ENCODE measurements around the gene ZNF367. TPM values are rescaled to one million over a fixed set of nuclear protein-coding genes. Genes with fewer than 3 reads are reported as not detected.

The ZNF367 gene
- total RNA-seq, 4 donors from 2014 or later, result 1.9 to 7.0 (median 3.0) TPM

DNA sequence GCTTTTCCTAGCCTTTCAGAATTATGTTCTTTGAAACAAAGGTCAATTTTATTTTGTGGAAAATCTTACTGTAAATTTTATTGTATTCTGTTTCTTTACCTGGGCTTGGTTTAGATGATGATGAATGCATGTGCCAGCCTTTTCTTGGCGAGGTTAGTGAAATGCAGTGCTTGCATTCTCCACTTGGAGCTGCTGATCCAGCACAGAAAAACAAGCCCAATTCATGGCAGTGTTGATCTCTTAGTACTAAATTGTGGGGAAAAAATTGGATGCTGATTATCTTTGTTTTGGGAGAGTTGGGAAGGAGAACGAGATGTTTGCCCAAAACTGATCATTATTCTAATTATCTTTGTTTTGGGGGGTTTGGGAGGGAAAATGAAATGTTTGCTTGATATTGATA is 35.5 kb upstream of the ZNF367 start:
- no peaks in the 10 kb centered on the region for H3K27me3 ChIP-seq
- no peak for TF ChIP-seq POLR2A (IDR thresholded peaks at IDR 0.05)
- TF ChIP-seq CTCF (IDR thresholded peaks at IDR 0.05), result peak; percentile 21 to 50
- TF ChIP-seq EP300 (IDR thresholded peaks at IDR 0.05), result no peak
- 19% methylated on average over 2 of the region's 2 CpGs for WGBS
- no peaks in the 10 kb centered on the region for H3K36me3 ChIP-seq
- H3K4me1 ChIP-seq, result peaks cover 20% of the 10 kb centered on the region
- H3K4me3 ChIP-seq, result no peak overlapping the region
- no peak overlapping the region for H3K27ac ChIP-seq
- no peaks in the 10 kb centered on the region for H3K9me3 ChIP-seq
- DNase-seq (ENCODE audit: low spot score in 2 of 2), result no peak

GRCh38 chr9:96450613-96451528 is 32.7 kb upstream of the ZNF367 start:
- 1% methylated on average over 53 of the region's 63 CpGs for WGBS
- peak; percentile 72 to 82 for DNase-seq (ENCODE audit: low spot score in 2 of 2)
- TF ChIP-seq CTCF (IDR thresholded peaks at IDR 0.05) (no peak), POLR2A (IDR thresholded peaks at IDR 0.05) (no peak), EP300 (IDR thresholded peaks at IDR 0.05) (no peak), POLR2AphosphoS5 (IDR thresholded peaks at IDR 0.05) (no peak)
- H3K27ac ChIP-seq, result peak overlapping the region; percentile 86
- H3K4me3 ChIP-seq, result peak overlapping the region; percentile 92
- no peaks in the 10 kb centered on the region for H3K27me3 ChIP-seq
- no peaks in the 10 kb centered on the region for H3K9me3 ChIP-seq
- no peaks in the 10 kb centered on the region for H3K36me3 ChIP-seq
- peaks cover 20% of the 10 kb centered on the region for H3K4me1 ChIP-seq

- peak; percentile 97 to 98 for DNase-seq (ENCODE audit: low spot score in 2 of 2)
- no peaks in the 10 kb centered on the region for H3K9me3 ChIP-seq
- peaks cover 20% of the 10 kb centered on the region for H3K4me1 ChIP-seq
- TF ChIP-seq POLR2A (IDR thresholded peaks at IDR 0.05) (peak; percentile 63 to 72), POLR2AphosphoS5 (IDR thresholded peaks at IDR 0.05) (no peak)
- H3K27me3 ChIP-seq, result no peaks in the 10 kb centered on the region
- H3K27ac ChIP-seq, result peak within 1 kb of the TSS; percentile 86
- H3K4me3 ChIP-seq, result peak within 1 kb of the TSS; percentile 92
- WGBS, result under 1% methylated on average over 60 of the region's 108 CpGs
- no peaks in the 10 kb centered on the region for H3K36me3 ChIP-seq
Observed at GRCh38 chr9:96449845-96450612, 31.9 kb upstream of the ZNF367 start, which contains the start of gene HABP4. TSS of gene HABP4 (plus strand) at chr9:96450169. CDS start at chr9:96450280, 111 bp downstream.

GRCh38 chr9:96449523-96449844 is 31.3 kb upstream of the ZNF367 start:
- no peak for TF ChIP-seq EP300 (IDR thresholded peaks at IDR 0.05)
- no peak for TF ChIP-seq POLR2AphosphoS5 (IDR thresholded peaks at IDR 0.05)
- TF ChIP-seq POLR2A (IDR thresholded peaks at IDR 0.05), result no peak
- TF ChIP-seq CTCF (IDR thresholded peaks at IDR 0.05), result no peak
- 0% methylated on average over 7 of the region's 7 CpGs for WGBS
- no peak for DNase-seq (ENCODE audit: low spot score in 2 of 2)
- peaks cover 20% of the 10 kb centered on the region for H3K4me1 ChIP-seq
- no peaks in the 10 kb centered on the region for H3K27me3 ChIP-seq
- peak overlapping the region; percentile 38 for H3K27ac ChIP-seq
- peak overlapping the region; percentile 92 for H3K4me3 ChIP-seq
- no peaks in the 10 kb centered on the region for H3K9me3 ChIP-seq
- no peaks in the 10 kb centered on the region for H3K36me3 ChIP-seq

DNA sequence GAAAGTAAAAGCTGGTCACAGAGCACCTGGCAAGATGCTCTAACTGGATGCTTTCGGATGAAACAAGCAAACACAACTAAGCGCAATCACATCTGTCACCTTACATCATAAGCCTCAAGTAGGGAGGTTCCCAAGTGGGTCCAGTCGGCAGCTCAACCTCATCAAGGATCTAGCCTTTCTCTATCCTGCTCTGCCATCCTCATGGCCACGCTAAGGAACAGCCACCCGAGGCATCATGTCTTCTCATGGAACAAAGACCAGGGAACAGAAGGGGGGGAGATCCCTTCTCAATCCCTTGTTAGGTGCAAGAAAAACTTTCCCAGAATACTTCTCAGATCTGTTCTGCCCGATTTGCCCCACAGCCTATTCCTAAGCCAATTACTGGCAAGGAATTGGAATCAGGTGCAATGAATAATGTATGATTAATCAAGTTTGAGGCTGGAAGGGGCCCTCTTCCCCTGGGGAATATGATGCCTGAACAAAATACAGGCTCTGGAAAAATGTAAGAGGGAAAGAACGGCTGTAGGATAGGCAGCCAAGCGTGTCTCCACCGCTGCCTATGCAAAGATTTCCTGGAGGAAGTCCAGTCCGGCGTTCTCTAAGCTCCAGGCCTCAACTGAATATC is 30.5 kb upstream of the ZNF367 start:
- Histone ChIP-seq H3K27ac (no peak overlapping the region), H3K9me3 (no peaks in the 10 kb centered on the region), H3K27me3 (no peaks in the 10 kb centered on the region), H3K36me3 (no peaks in the 10 kb centered on the region), H3K4me3 (no peak overlapping the region), H3K4me1 (peaks cover 20% of the 10 kb centered on the region)
- WGBS, result 83% methylated on average over 11 of the region's 11 CpGs
- DNase-seq (ENCODE audit: low spot score in 2 of 2), result no peak
- TF ChIP-seq POLR2A (IDR thresholded peaks at IDR 0.05), result no peak
- no peak for TF ChIP-seq POLR2AphosphoS5 (IDR thresholded peaks at IDR 0.05)
- TF ChIP-seq EP300 (IDR thresholded peaks at IDR 0.05), result no peak
- no peak for TF ChIP-seq CTCF (IDR thresholded peaks at IDR 0.05)

Data from suprapubic skin (tissue), 4 donors.